Brain pericyte (primary cell): Measurements from ENCODE around the gene USP1.

Source experiments
- DNase-seq: peaks from one replicate; pipeline ENCODE4 v3.0.0-alpha.2; 2012; ENCODE audit warnings: low read depth, low spot score

The USP1 gene

GRCh38 chr1:62426794-62427193 lies 10.1 kb upstream of the USP1 start:
- DNase-seq = no peak

- DNase-seq = no peak
These were observed 8.5 kb upstream of the USP1 start for GRCh38 chr1:62428351-62428750.

DNA sequence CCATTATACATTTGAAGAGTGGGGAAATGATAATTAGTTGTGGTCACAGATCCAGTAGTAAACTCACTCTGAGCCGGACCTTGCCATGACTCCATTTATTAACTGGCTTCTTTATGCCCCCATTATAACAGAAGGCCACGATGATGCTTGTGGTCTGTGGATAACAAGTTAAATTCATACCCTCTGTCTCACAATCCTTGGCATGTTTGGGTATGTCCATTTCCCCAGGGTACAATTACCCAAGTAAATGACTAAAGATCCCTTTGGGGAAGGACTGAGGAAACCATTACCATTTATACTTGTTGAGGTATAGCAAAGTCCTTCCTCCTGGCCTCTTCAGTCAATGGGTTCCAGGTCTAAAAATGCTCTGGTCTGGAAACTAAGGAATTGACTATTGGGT lies 7.3 kb upstream of the USP1 start:
- DNase-seq = no peak

DNA sequence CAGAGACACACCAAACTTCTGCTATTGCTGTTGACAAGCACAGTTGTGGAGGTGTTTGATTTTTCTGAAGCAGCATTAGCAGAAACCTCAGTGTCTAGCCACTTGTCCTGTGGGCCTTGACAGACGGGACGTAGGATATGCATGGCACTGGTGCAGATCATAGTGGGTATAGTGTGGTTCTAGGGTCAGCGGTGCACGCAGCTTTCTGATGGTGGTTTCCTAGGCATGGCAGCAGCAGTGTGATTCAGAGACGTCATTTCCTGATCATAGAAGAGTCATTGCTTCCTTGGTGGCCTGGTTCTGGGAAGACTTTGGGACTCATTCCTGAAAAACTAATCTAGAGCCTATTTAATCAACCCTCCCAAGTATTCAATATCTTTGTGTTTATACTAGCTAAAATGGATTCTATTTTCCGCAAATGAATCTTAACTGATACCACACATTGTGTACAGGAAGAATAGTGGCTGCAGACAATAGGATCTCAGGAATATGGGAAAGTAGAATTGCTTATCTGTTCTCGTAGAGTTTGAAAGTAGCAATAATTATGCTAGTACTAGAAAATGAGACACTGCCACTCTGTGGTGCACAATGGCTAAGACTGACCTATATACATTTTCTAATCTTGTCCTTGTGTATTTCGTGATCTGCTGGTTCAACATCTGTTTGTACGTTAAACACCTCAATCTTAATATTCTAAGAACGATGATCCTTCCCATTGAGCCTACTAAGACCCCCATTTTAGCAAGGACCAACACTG lies 2.8 kb upstream of the USP1 start:
- no peak for DNase-seq

DNA sequence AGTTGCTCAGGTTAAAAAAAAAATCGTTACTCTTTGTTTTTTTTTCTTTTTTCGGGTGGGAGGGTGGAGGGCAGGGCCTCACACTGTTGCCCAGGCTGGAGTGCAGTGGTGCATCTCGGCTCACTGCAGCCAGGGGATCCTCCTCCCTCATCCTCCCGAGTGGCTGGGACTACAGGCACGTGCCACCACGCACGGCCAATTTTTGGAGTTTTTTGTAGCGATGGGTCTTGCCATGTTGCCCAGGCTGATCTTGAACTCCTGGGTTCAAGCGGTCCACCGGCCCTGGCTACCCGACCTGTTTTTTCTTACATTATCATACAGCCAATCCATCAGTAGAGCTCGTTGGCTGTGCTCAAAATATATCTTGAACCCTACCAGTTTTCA lies 2.2 kb upstream of the USP1 start:
- DNase-seq = no peak

GRCh38 chr1:62435231-62436038 lies 1.4 kb upstream of the USP1 start:
- DNase-seq = no peak

GRCh38 chr1:62436039-62436465 lies 797 bp upstream of the USP1 start:
- DNase-seq = no peak

DNA sequence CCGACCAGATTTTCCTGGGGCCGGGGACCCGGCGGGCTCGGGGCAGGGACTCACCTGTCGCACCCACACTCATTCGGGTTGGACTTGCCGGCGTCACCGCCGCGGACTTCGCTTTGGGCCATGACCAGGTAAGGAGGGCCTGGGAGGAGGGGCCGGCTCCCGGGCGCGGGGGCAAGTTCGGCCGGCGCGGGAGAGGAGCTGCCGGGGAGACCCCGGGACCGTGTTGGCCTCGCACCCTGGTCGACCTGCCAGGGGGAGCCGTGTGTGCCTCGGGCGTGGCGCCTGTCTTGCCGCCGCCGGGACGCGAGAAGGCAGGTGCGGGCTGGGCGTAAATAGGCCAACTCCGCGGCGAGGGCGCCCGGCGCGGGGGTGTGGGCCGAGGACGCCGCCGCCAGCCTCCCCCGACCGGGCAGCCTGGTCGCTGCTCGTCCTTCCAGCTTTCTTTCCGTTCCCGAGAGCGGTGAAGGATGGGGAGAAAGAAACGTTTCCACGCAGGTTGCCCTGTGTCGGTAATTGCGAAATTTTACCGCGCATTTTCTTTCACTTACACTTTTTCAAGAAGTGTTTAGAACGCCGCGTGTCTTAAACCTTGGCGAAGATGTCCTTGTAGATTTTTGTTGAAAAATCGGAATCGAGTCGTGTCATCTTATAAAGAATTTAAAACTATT lies 558 bp downstream of the USP1 start:
- no peak for DNase-seq

GRCh38 chr1:62438163-62438562 lies 1.3 kb downstream of the USP1 start:
- DNase-seq = no peak

DNA sequence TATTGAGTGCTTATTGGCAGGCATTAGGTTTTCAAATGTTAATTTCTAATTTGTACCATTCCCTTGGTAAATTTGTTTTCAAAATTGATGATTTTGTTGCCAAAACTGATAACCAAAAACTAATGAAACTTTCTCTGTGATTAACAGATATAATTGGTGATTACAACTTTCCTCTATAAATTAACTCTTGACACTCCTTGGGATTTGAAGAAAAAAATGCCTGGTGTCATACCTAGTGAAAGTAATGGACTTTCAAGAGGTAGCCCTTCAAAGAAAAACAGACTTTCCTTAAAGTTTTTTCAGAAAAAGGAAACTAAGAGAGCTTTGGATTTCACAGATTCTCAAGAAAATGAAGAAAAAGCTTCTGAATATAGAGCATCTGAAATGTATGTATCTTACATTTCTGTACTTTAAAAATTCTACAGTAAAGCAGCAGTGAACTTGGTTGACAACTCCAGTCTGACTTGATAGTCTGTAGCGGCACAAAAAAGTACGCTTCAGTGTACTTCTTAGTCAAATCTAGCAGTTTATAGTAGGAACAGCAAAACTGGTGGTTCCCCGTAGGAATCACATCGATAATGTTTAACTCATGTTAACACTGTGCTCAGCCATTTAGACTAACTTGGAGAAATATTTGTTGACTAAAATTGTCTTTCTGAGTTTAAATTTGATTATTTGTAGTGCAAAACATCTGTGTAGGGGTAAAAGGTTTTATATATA lies 3.0 kb downstream of the USP1 start:
- DNase-seq = no peak

DNA sequence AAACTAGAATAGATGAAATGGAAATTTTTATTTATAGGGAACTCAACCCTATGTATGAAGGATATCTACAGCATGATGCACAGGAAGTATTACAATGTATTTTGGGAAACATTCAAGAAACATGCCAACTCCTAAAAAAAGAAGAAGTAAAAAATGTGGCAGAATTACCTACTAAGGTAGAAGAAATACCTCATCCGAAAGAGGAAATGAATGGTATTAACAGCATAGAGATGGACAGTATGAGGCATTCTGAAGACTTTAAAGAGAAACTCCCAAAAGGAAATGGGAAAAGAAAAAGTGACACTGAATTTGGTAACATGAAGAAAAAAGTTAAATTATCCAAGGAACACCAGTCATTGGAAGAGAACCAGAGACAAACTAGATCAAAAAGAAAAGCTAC lies 7.9 kb downstream of the USP1 start:
- no peak for DNase-seq

DNA sequence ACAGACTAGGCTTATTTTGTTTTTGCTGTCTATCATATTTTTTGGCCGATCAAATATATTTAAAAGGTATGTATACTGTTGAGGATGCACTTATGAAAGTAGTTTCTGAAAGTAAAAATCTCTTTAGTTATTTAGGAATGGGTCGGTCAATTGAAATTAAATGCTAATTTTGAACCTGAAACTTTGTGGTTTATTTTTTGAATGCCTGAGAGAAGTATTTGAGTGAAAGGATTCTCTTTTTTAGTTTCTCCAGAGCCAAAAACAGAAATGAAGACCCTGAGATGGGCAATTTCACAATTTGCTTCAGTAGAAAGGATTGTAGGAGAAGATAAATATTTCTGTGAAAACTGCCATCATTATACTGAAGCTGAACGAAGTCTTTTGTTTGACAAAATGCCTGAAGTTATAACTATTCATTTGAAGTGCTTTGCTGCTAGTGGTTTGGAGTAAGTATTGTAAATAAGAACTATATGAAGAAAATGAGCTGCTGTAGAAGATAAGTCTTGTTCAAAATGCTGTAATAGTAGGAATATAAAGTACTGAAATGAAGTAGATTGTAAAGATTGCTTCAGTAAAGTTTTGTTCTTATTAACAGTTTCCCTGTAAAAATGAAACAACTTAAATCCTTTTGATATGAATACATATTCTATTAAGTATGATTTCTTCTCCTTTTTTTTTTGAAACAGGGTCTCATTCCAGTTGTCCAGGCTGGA lies 11.5 kb downstream of the USP1 start:
- DNase-seq = no peak

- no peak for DNase-seq
These were observed 13.5 kb downstream of the USP1 start for GRCh38 chr1:62450301-62450700.

DNA sequence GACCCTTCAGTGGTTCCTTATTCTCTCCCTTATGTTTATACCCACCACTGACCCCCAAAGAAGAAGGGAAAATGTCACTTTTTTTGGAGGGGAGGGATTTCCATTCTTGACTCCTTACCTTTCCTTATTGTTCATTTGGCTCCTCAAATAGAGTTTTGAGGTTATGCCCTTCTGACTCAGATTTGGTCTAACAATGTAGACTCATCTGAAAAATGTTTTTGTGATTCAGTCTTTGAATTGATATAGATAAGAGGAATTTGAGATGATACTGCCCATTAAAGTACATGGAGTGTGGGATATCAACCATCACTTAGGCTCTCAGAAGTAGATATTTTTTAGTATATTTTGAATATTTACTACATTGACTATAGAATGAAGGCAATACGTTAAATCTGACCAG lies 16.1 kb downstream of the USP1 start:
- DNase-seq = no peak

- DNase-seq = no peak
These were observed 21.1 kb downstream of the USP1 start for GRCh38 chr1:62457955-62458354.

GRCh38 chr1:62462370-62462769 lies 25.5 kb downstream of the USP1 start:
- DNase-seq = no peak

DNA sequence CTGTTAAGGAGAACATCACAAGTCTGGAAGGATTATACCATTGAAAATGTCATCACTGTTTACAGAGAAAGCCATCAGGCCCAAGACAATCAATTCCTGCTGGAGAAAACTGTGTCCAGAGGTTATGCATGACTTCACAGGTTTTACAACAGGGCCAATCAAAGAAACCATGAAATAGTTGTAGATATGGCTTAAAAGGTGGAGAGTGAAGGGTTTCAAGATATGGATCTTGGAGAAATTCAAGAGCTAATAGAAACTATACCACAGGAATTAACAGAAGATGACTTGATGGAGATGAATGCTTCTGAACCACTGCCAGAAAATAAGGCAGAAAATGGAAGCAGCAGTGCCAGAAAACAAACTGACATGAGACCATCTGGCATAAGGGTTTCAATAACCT lies 30.2 kb downstream of the USP1 start:
- no peak for DNase-seq

GRCh38 chr1:62476525-62477219 lies 39.8 kb downstream of the USP1 start:
- DNase-seq = no peak

DNA sequence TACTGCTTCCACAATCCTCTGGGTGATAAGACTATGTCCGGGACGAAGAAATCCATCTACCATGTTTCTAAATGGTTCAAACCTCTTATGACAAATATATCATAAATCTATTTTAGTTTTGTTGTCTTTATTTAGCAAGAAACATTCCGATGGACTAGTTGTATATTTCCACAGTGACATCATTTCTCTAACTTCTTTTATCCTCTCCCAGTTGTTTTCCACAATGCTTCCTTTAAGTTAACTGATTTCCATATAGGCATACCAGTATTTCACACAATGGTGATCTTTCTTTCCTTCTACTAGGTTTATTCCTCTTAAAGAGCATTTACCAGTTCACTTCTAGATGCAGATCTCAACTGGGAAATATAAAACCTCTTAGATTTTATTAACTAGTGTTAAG lies 44.8 kb downstream of the USP1 start:
- DNase-seq = no peak

GRCh38 chr1:62484824-62485468 lies 48.1 kb downstream of the USP1 start:
- DNase-seq = no peak
